ENCODE results near the gene DSCAM. TPM values are rescaled to one million over a fixed set of nuclear protein-coding genes. Genes with fewer than 3 reads are reported as not detected.

DSCAM gene
- total and polyA plus RNA-seq, 2 experiments from 2014 or later: 0.07 TPM; not detected in 1

GRCh38 chr21:40660461-40660860 is 186.5 kb downstream of the DSCAM start:
- Mint-ChIP-seq H3K4me1 (no peaks in the 10 kb centered on the region; the same call in 2 of the 3 replicates), H3K9me3 (peaks cover 93% of the 10 kb centered on the region), H3K27me3 (ENCODE audit: insufficient read depth, low read depth, poor library complexity) (peaks cover 2% of the 10 kb centered on the region), H3K4me3 (no peak overlapping the region), H3K27ac (no peak overlapping the region), H3K36me3 (ENCODE audit: low read depth) (peaks cover 11% of the 10 kb centered on the region; the same call in 2 of the 3 replicates)
- no peak overlapping the region for H2AFZ ChIP-seq
- no peaks in the 10 kb centered on the region for H3K27me3 ChIP-seq (ENCODE audit: insufficient read depth)
- no peak overlapping the region for H3K27ac ChIP-seq (ENCODE audit: low read depth)
- ATAC-seq (no peak), DNase-seq (ENCODE audit: low spot score) (no peak)
- no peaks in the 10 kb centered on the region for H3K4me1 ChIP-seq (ENCODE audit: insufficient read depth)
- no peaks in the 10 kb centered on the region for H3F3A ChIP-seq (replicated peaks; ENCODE audit: low read depth)
- no peaks in the 10 kb centered on the region for H3K36me3 ChIP-seq (ENCODE audit: insufficient read depth)
- H3K4me2 ChIP-seq: no peak overlapping the region
- no peaks in the 10 kb centered on the region for H3K9me2 ChIP-seq (ENCODE audit: insufficient read depth)
- no peak overlapping the region for H3K4me3 ChIP-seq
- no peaks in the 10 kb centered on the region for H3K79me2 ChIP-seq (replicated peaks; ENCODE audit: insufficient read depth)
- no peaks in the 10 kb centered on the region for H4K20me1 ChIP-seq (replicated peaks; ENCODE audit: insufficient read depth)
- TF ChIP-seq CREB1 (CRISPR knock-in tag; IDR thresholded peaks at IDR 0.05; ENCODE audit: low read depth) (no peak), ZNF114 (CRISPR knock-in tag; IDR thresholded peaks at IDR 0.05) (no peak), STAT1 (IDR thresholded peaks at IDR 0.05; ENCODE audit: unreplicated experiment) (no peak), NANOG (IDR thresholded peaks at IDR 0.05; ENCODE audit: borderline replicate concordance) (no peak), EZH2 (IDR thresholded peaks at IDR 0.05; ENCODE audit: low read depth, unreplicated experiment) (no peak), JUNB (IDR thresholded peaks at IDR 0.05; ENCODE audit: unreplicated experiment) (no peak), ZNF331 (CRISPR knock-in tag; IDR thresholded peaks at IDR 0.05; ENCODE audit: low read depth) (no peak), ETS1 (IDR thresholded peaks at IDR 0.05) (no peak), POLR2AphosphoS5 (IDR thresholded peaks at IDR 0.05; ENCODE audit: low read depth) (no peak), CTCF (conservative IDR thresholded peaks at IDR 0.05; ENCODE audit: low read depth in 2 of 2) (no peak), EZH2phosphoT487 (IDR thresholded peaks at IDR 0.05; ENCODE audit: unreplicated experiment) (no peak)
- TF ChIP-seq, protein P1, sequence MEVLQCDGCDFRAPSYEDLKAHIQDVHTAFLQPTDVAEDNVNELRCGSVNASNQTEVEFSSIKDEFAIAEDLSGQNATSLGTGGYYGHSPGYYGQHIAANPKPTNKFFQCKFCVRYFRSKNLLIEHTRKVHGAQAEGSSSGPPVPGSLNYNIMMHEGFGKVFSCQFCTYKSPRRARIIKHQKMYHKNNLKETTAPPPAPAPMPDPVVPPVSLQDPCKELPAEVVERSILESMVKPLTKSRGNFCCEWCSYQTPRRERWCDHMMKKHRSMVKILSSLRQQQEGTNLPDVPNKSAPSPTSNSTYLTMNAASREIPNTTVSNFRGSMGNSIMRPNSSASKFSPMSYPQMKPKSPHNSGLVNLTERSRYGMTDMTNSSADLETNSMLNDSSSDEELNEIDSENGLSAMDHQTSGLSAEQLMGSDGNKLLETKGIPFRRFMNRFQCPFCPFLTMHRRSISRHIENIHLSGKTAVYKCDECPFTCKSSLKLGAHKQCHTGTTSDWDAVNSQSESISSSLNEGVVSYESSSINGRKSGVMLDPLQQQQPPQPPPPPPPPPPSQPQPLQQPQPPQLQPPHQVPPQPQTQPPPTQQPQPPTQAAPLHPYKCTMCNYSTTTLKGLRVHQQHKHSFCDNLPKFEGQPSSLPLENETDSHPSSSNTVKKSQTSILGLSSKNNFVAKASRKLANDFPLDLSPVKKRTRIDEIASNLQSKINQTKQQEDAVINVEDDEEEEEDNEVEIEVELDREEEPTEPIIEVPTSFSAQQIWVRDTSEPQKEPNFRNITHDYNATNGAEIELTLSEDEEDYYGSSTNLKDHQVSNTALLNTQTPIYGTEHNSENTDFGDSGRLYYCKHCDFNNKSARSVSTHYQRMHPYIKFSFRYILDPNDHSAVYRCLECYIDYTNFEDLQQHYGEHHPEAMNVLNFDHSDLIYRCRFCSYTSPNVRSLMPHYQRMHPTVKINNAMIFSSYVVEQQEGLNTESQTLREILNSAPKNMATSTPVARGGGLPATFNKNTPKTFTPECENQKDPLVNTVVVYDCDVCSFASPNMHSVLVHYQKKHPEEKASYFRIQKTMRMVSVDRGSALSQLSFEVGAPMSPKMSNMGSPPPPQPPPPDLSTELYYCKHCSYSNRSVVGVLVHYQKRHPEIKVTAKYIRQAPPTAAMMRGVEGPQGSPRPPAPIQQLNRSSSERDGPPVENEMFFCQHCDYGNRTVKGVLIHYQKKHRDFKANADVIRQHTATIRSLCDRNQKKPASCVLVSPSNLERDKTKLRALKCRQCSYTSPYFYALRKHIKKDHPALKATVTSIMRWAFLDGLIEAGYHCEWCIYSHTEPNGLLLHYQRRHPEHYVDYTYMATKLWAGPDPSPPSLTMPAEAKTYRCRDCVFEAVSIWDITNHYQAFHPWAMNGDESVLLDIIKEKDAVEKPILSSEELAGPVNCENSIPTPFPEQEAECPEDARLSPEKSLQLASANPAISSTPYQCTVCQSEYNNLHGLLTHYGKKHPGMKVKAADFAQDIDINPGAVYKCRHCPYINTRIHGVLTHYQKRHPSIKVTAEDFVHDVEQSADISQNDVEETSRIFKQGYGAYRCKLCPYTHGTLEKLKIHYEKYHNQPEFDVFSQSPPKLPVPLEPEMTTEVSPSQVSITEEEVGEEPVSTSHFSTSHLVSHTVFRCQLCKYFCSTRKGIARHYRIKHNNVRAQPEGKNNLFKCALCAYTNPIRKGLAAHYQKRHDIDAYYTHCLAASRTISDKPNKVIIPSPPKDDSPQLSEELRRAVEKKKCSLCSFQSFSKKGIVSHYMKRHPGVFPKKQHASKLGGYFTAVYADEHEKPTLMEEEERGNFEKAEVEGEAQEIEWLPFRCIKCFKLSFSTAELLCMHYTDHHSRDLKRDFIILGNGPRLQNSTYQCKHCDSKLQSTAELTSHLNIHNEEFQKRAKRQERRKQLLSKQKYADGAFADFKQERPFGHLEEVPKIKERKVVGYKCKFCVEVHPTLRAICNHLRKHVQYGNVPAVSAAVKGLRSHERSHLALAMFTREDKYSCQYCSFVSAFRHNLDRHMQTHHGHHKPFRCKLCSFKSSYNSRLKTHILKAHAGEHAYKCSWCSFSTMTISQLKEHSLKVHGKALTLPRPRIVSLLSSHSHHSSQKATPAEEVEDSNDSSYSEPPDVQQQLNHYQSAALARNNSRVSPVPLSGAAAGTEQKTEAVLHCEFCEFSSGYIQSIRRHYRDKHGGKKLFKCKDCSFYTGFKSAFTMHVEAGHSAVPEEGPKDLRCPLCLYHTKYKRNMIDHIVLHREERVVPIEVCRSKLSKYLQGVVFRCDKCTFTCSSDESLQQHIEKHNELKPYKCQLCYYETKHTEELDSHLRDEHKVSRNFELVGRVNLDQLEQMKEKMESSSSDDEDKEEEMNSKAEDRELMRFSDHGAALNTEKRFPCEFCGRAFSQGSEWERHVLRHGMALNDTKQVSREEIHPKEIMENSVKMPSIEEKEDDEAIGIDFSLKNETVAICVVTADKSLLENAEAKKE (CRISPR knock-in tag; IDR thresholded peaks at IDR 0.05): no peak
- TF ChIP-seq, protein P2, sequence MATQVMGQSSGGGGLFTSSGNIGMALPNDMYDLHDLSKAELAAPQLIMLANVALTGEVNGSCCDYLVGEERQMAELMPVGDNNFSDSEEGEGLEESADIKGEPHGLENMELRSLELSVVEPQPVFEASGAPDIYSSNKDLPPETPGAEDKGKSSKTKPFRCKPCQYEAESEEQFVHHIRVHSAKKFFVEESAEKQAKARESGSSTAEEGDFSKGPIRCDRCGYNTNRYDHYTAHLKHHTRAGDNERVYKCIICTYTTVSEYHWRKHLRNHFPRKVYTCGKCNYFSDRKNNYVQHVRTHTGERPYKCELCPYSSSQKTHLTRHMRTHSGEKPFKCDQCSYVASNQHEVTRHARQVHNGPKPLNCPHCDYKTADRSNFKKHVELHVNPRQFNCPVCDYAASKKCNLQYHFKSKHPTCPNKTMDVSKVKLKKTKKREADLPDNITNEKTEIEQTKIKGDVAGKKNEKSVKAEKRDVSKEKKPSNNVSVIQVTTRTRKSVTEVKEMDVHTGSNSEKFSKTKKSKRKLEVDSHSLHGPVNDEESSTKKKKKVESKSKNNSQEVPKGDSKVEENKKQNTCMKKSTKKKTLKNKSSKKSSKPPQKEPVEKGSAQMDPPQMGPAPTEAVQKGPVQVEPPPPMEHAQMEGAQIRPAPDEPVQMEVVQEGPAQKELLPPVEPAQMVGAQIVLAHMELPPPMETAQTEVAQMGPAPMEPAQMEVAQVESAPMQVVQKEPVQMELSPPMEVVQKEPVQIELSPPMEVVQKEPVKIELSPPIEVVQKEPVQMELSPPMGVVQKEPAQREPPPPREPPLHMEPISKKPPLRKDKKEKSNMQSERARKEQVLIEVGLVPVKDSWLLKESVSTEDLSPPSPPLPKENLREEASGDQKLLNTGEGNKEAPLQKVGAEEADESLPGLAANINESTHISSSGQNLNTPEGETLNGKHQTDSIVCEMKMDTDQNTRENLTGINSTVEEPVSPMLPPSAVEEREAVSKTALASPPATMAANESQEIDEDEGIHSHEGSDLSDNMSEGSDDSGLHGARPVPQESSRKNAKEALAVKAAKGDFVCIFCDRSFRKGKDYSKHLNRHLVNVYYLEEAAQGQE (IDR thresholded peaks at IDR 0.05; ENCODE audit: unreplicated experiment): no peak

Measured in GM23338 (cell line).